Fibroblast of the aortic adventitia (primary cell): ENCODE measurements around the gene COL4A2. TPM values are rescaled to one million over a fixed set of nuclear protein-coding genes. Genes with fewer than 3 reads are reported as not detected.

Experiments
- DNase-seq: peaks from one replicate; pipeline ENCODE4 v3.0.0-alpha.2; 2010; ENCODE audit warnings: low read depth
- H3K4me3 ChIP-seq: 2 replicates; pipeline ENCODE4 v1.5.1; 2011; ENCODE audit warnings: low read depth, mild to moderate bottlenecking, control low read depth, low read length, moderate library complexity
- total RNA-seq: library from RNA; depleted of rRNA; stranded (reverse); fragments of >200 nt; gene quantifications from 2 replicates; pipeline ENCODE4 v1.2.3, GENCODE V29; 2012; ENCODE audit warnings: low replicate concordance
- TF ChIP-seq, protein P1 (sequence below): IDR thresholded peaks from 2 replicates; pipeline ENCODE4 v1.5.1; 2011; ENCODE audit warnings: mild to moderate bottlenecking, low read length, control low read depth, inconsistent platforms; ENCODE audit not compliant: insufficient read depth

Gene COL4A2
- total RNA-seq, 1 donor: 53.3 TPM

- DNase-seq: no peak
- TF ChIP-seq, protein P1, sequence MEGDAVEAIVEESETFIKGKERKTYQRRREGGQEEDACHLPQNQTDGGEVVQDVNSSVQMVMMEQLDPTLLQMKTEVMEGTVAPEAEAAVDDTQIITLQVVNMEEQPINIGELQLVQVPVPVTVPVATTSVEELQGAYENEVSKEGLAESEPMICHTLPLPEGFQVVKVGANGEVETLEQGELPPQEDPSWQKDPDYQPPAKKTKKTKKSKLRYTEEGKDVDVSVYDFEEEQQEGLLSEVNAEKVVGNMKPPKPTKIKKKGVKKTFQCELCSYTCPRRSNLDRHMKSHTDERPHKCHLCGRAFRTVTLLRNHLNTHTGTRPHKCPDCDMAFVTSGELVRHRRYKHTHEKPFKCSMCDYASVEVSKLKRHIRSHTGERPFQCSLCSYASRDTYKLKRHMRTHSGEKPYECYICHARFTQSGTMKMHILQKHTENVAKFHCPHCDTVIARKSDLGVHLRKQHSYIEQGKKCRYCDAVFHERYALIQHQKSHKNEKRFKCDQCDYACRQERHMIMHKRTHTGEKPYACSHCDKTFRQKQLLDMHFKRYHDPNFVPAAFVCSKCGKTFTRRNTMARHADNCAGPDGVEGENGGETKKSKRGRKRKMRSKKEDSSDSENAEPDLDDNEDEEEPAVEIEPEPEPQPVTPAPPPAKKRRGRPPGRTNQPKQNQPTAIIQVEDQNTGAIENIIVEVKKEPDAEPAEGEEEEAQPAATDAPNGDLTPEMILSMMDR: no peak
- H3K4me3 ChIP-seq: no peak overlapping the region
These were observed 192.7 kb downstream of the COL4A2 start for GRCh38 chr13:110499621-110500281.

GRCh38 chr13:110500341-110500740 lies 193.3 kb downstream of the COL4A2 start:
- TF ChIP-seq, protein P1: no peak
- H3K4me3 ChIP-seq: no peak overlapping the region
- no peak for DNase-seq

GRCh38 chr13:110501188-110501587 lies 194.1 kb downstream of the COL4A2 start:
- no peak for DNase-seq
- H3K4me3 ChIP-seq: no peak overlapping the region
- TF ChIP-seq, protein P1: no peak

GRCh38 chr13:110503037-110503901 lies 196.2 kb downstream of the COL4A2 start:
- DNase-seq: no peak
- no peak overlapping the region for H3K4me3 ChIP-seq
- TF ChIP-seq, protein P1: no peak

DNA sequence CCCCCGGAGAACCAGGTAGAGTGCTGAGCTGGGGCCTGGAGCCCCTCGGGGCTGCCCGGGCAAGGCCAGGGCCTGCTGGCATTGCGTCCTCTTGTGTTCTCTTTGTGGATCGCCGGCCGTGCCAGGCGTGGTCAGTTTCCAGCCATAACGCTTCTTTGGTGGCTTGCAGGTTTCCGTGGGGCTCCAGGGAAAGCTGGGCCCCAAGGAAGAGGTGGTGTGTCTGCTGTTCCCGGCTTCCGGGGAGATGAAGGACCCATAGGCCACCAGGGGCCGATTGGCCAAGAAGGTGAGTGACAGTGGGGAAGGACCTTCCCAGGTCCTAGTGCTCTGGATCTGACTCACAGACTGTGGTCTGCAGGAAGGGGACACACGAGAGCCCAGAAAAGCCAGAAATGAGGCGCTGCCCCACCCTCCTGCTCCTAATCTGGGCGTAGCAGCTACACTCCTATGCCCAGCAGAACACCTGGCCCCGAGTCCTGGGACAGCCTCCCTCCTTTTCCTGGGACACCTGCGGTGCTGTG lies 197.0 kb downstream of the COL4A2 start:
- DNase-seq: no peak
- TF ChIP-seq, protein P1: no peak
- H3K4me3 ChIP-seq: no peak overlapping the region

- DNase-seq: no peak
- H3K4me3 ChIP-seq: no peak overlapping the region
- TF ChIP-seq, protein P1: no peak
These were observed 198.5 kb downstream of the COL4A2 start for GRCh38 chr13:110505594-110505993.
